Measurements from ENCODE around the gene REM2. TPM values are rescaled to one million over a fixed set of nuclear protein-coding genes. Genes with fewer than 3 reads are reported as not detected.
A peak's percentile ranks its signal among the peaks of the same experiment; 100 is the strongest.

The REM2 gene
- total and polyA plus RNA-seq, 2 donors (not counting 1 experiment from before 2014, with no cell fraction given) = 0.06 to 0.17 TPM

DNA sequence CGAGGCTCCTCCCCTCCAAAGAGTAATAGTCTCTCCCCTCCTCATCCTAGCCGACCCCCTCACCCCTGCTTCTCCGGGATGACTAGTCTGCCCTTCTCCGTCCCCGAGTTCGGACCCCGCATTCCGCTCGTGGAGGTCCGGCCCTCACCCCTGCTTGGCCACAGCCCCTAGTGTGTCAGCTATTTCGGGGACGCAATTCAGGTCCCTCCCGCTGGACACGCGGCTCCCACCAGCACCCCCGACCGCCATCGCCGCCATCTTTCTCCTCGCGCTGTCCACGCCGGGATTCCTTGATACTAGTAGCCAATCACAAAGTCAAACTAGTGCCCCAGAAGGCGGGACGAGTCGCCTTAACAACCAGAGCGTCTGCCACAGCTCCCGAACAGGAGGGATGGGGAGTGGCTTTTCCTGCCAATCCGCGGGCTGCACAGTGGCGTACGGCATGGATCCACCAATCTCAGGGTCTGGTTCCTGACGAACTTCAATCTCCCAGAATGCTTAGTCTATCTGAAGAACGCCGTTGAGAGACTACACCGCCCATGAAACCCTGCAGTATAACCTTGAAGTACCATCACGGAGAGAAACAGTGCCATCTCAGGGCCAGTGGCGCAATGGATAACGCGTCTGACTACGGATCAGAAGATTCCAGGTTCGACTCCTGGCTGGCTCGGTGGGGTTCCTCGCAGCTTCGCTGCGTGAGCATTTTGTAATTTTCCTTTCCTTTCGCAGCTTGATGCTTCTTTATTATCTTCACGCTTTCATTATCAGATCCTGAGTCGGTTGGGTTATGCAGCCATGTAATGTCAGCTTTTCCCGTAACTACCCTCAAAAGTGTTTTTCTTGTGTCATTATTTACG is 46.3 kb downstream of the REM2 start, which contains the start of gene PRMT5:
PRMT5 (minus strand) TSS at position 273 of the 857 bp plus-strand sequence; CDS start at position 258, 15 bp downstream.
- Histone ChIP-seq H4K20me1 (ENCODE audit: control insufficient read depth, extremely low read depth, insufficient read depth, low read length) (no peaks in the 10 kb centered on the region), H3K27ac (ENCODE audit: insufficient read depth, low read length) (peak within 1 kb of the TSS; percentile 92), H3K27me3 (ENCODE audit: control insufficient read depth, insufficient read depth, low read length) (no peaks in the 10 kb centered on the region), H3K9me3 (ENCODE audit: control insufficient read depth, insufficient read depth, low read depth, low read length) (no peaks in the 10 kb centered on the region), H3K4me1 (ENCODE audit: control insufficient read depth, extremely low read depth, insufficient read depth, low read length) (peaks cover 7% of the 10 kb centered on the region), H3K4me3 (replicated peaks in 1 of 4; ENCODE audit: control extremely low read depth in 1 of 4, insufficient read depth in 1 of 4, low read depth in 3 of 4, low read length in 4 of 4) (peak within 1 kb of the TSS; percentile 71 to 96 (median 94)), H3K9ac (ENCODE audit: insufficient read depth, low read length) (peak within 1 kb of the TSS; percentile 92), H3K4me2 (ENCODE audit: extremely low read depth, insufficient read depth, low read length) (peak within 1 kb of the TSS; percentile 85), H3K79me2 (ENCODE audit: control insufficient read depth, insufficient read depth, low read length) (peaks cover 18% of the 10 kb centered on the region), H3K36me3 (ENCODE audit: control insufficient read depth, insufficient read depth, low read length) (peaks cover 8% of the 10 kb centered on the region), H2AFZ (ENCODE audit: low read length) (peak within 1 kb of the TSS; percentile 95)
- peak; percentile 99 to 100 for DNase-seq (ENCODE audit: low read depth in 2 of 2)
- TF ChIP-seq, protein P1, sequence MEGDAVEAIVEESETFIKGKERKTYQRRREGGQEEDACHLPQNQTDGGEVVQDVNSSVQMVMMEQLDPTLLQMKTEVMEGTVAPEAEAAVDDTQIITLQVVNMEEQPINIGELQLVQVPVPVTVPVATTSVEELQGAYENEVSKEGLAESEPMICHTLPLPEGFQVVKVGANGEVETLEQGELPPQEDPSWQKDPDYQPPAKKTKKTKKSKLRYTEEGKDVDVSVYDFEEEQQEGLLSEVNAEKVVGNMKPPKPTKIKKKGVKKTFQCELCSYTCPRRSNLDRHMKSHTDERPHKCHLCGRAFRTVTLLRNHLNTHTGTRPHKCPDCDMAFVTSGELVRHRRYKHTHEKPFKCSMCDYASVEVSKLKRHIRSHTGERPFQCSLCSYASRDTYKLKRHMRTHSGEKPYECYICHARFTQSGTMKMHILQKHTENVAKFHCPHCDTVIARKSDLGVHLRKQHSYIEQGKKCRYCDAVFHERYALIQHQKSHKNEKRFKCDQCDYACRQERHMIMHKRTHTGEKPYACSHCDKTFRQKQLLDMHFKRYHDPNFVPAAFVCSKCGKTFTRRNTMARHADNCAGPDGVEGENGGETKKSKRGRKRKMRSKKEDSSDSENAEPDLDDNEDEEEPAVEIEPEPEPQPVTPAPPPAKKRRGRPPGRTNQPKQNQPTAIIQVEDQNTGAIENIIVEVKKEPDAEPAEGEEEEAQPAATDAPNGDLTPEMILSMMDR (conservative IDR thresholded peaks at IDR 0.05 in 1 of 2, IDR thresholded peaks at IDR 0.05 in 1 of 2; ENCODE audit: low read depth in 1 of 2, low read length in 2 of 2) = no peak
- TF ChIP-seq EZH2 (IDR thresholded peaks at IDR 0.05; ENCODE audit: low read length, missing control alignments) = no peak

DNA sequence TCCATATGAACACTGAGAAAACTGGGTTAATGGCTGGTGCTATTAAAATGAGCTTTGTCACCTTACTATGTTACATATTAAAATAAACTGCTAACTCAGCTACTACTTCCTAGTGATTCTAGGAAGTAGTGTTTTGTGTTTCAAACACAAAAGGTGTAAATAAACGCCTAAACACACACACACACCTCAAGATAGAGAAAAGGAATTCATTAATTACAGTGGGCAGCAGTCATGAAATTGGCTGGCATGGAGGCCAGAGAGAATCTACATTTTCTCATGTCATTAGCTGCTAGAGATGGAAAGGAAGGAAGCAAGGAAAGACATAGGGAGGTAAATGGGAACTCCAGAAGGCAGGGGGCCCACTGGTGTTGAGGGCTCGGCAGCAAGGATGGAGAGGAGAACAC is 46.9 kb downstream of the REM2 start:
- H3K27ac ChIP-seq (ENCODE audit: insufficient read depth, low read length) = peak overlapping the region; percentile 47
- TF ChIP-seq, protein P1 (conservative IDR thresholded peaks at IDR 0.05 in 1 of 2, IDR thresholded peaks at IDR 0.05 in 1 of 2; ENCODE audit: low read depth in 1 of 2, low read length in 2 of 2) = no peak
- no peak for TF ChIP-seq EZH2 (IDR thresholded peaks at IDR 0.05; ENCODE audit: low read length, missing control alignments)
- peaks cover 18% of the 10 kb centered on the region for H3K79me2 ChIP-seq (ENCODE audit: control insufficient read depth, insufficient read depth, low read length)
- no peak for DNase-seq (ENCODE audit: low read depth in 2 of 2)
- H3K9ac ChIP-seq (ENCODE audit: insufficient read depth, low read length) = peak overlapping the region; percentile 0
- H3K4me1 ChIP-seq (ENCODE audit: control insufficient read depth, extremely low read depth, insufficient read depth, low read length) = peaks cover 7% of the 10 kb centered on the region
- H2AFZ ChIP-seq (ENCODE audit: low read length) = peak overlapping the region; percentile 81
- H3K4me2 ChIP-seq (ENCODE audit: extremely low read depth, insufficient read depth, low read length) = peak overlapping the region; percentile 52
- H3K27me3 ChIP-seq (ENCODE audit: control insufficient read depth, insufficient read depth, low read length) = no peaks in the 10 kb centered on the region
- peak overlapping the region; percentile 33 to 77 (median 54) for H3K4me3 ChIP-seq (replicated peaks in 1 of 4; ENCODE audit: control extremely low read depth in 1 of 4, insufficient read depth in 1 of 4, low read depth in 3 of 4, low read length in 4 of 4)
- H3K9me3 ChIP-seq (ENCODE audit: control insufficient read depth, insufficient read depth, low read depth, low read length) = no peaks in the 10 kb centered on the region
- peaks cover 5% of the 10 kb centered on the region for H3K36me3 ChIP-seq (ENCODE audit: control insufficient read depth, insufficient read depth, low read length)
- no peaks in the 10 kb centered on the region for H4K20me1 ChIP-seq (ENCODE audit: control insufficient read depth, extremely low read depth, insufficient read depth, low read length)

GRCh38 chr14:22932146-22932545 is 49.1 kb downstream of the REM2 start:
- no peak for DNase-seq (ENCODE audit: low read depth in 2 of 2)
- Histone ChIP-seq H3K9ac (ENCODE audit: insufficient read depth, low read length) (no peak overlapping the region), H3K9me3 (ENCODE audit: control insufficient read depth, insufficient read depth, low read depth, low read length) (no peaks in the 10 kb centered on the region), H3K4me2 (ENCODE audit: extremely low read depth, insufficient read depth, low read length) (no peak overlapping the region), H3K27me3 (ENCODE audit: control insufficient read depth, insufficient read depth, low read length) (no peaks in the 10 kb centered on the region), H3K4me3 (replicated peaks in 1 of 4; ENCODE audit: control extremely low read depth in 1 of 4, insufficient read depth in 1 of 4, low read depth in 3 of 4, low read length in 4 of 4) (no peak overlapping the region), H3K4me1 (ENCODE audit: control insufficient read depth, extremely low read depth, insufficient read depth, low read length) (peaks cover 7% of the 10 kb centered on the region), H2AFZ (ENCODE audit: low read length) (no peak overlapping the region), H4K20me1 (ENCODE audit: control insufficient read depth, extremely low read depth, insufficient read depth, low read length) (no peaks in the 10 kb centered on the region), H3K79me2 (ENCODE audit: control insufficient read depth, insufficient read depth, low read length) (peaks cover 18% of the 10 kb centered on the region), H3K36me3 (ENCODE audit: control insufficient read depth, insufficient read depth, low read length) (peaks cover 1% of the 10 kb centered on the region), H3K27ac (ENCODE audit: insufficient read depth, low read length) (no peak overlapping the region)
- no peak for TF ChIP-seq EZH2 (IDR thresholded peaks at IDR 0.05; ENCODE audit: low read length, missing control alignments)
- TF ChIP-seq, protein P1 (conservative IDR thresholded peaks at IDR 0.05 in 1 of 2, IDR thresholded peaks at IDR 0.05 in 1 of 2; ENCODE audit: low read depth in 1 of 2, low read length in 2 of 2) = no peak
